ENCODE measurements around the gene CNN2.

- TF ChIP-seq CTCF (IDR thresholded peaks at IDR 0.05; ENCODE audit: insufficient read depth, low read length): no peak
- TF ChIP-seq SPI1 (IDR thresholded peaks at IDR 0.05; ENCODE audit: borderline replicate concordance, low read depth): no peak
- TF ChIP-seq GABPA (IDR thresholded peaks at IDR 0.05; ENCODE audit: low read depth): no peak
Measured at GRCh38 chr19:1070576-1070930, 44.1 kb downstream of the CNN2 start.

Measured in HL-60 (cell line).